A673 (cell line): ENCODE results near the gene SLC25A13. TPM values are rescaled to one million over a fixed set of nuclear protein-coding genes. Genes with fewer than 3 reads are reported as not detected.

ENCODE experiments used
- BruUV-seq: library from RNA; stranded (reverse); fragments of 400-500 nt; replicated peaks from 2 replicates; lab custom pipeline; 2021; lab: Mats Ljungman, UMichigan
- CTCF ChIA-PET: fragments of 300-600 bp; sonication (Branson Sonifier 250); formaldehyde crosslinking; loops from one replicate; lab custom pipeline; 2022; ENCODE audit warnings: antibody characterized with exemption; lab: Charles Lee
- POLR2A ChIA-PET: fragments of 300-600 bp; sonication (Branson Sonifier 250); formaldehyde crosslinking; loops from one replicate; lab custom pipeline; 2022; ENCODE audit warnings: antibody characterized with exemption; ENCODE audit not compliant: low non-redundant PET; lab: Charles Lee
- DNase-seq: peaks from one replicate; pipeline ENCODE4 v3.0.0-alpha.2; 2015; ENCODE audit warnings: low spot score
- H3K27ac ChIP-seq: fragments of 200-600 bp; sonication (generic); 2 replicates; pipeline ENCODE4 v1.5.1; 2016; ENCODE audit warnings: mixed run types, low read depth, mild to moderate bottlenecking, mixed read lengths, antibody characterized with exemption, low read length; ENCODE audit not compliant: poor library complexity, severe bottlenecking
- H3K27me3 ChIP-seq: fragments of 200-600 bp; sonication (generic); replicated peaks from 2 replicates; pipeline ENCODE4 v1.6.1; 2017; ENCODE audit warnings: mixed run types, low read depth, mild to moderate bottlenecking, mixed read lengths, antibody characterized with exemption, low read length; ENCODE audit not compliant: insufficient read depth, poor library complexity
- H3K36me3 ChIP-seq: fragments of 200-600 bp; sonication (generic); 2 replicates; pipeline ENCODE4 v1.6.1; 2016; ENCODE audit warnings: mixed run types, mild to moderate bottlenecking, mixed read lengths, antibody characterized with exemption, low read length; ENCODE audit not compliant: insufficient read depth, poor library complexity, severe bottlenecking
- H3K4me1 ChIP-seq: fragments of 200-600 bp; sonication (generic); 2 replicates; pipeline ENCODE4 v1.6.1; 2017; ENCODE audit warnings: mixed run types, mild to moderate bottlenecking, mixed read lengths, antibody characterized with exemption, low read length; ENCODE audit not compliant: insufficient read depth, poor library complexity, severe bottlenecking
- H3K4me3 ChIP-seq: fragments of 200-600 bp; sonication (generic); 2 replicates; pipeline ENCODE4 v1.5.1; 2016; ENCODE audit warnings: low read depth, mixed run types, mild to moderate bottlenecking, mixed read lengths, low read length; ENCODE audit not compliant: poor library complexity, severe bottlenecking
- H3K9me3 ChIP-seq: fragments of 200-600 bp; sonication (generic); 2 replicates; pipeline ENCODE4 v1.6.1; 2016; ENCODE audit warnings: mixed run types, low read depth, mild to moderate bottlenecking, mixed read lengths, antibody characterized with exemption, low read length; ENCODE audit not compliant: poor library complexity, severe bottlenecking
- EZH2 ChIP-seq: fragments of 200-600 bp; sonication (generic); IDR thresholded peaks from 2 replicates; pipeline ENCODE4 v1.6.1; 2017; ENCODE audit warnings: borderline replicate concordance, low read depth, mild to moderate bottlenecking, mixed read lengths, antibody characterized with exemption, low read length; ENCODE audit not compliant: poor library complexity, severe bottlenecking
- intact Hi-C: fragments of 100-400 bp; cut with micrococcal nuclease; formaldehyde crosslinking; loops from one replicate; pipeline ENCODE4 v1.10.0; 2022; ENCODE audit not compliant: unreplicated experiment
- total RNA-seq: library from RNA; stranded (reverse); gene quantifications from 2 replicates; pipeline ENCODE4 v1.2.3, GENCODE V29; 2021
- TF ChIP-seq, protein P1 (sequence below): fragments of 300-800, 200-600 bp; sonication (generic); conservative IDR thresholded peaks from 2 replicates; pipeline ENCODE4 v1.5.1; 2017; ENCODE audit warnings: low read depth, mild to moderate bottlenecking, antibody characterized with exemption, low read length, moderate library complexity, mixed read lengths

Gene SLC25A13
- total RNA-seq, 1 experiment from 2014 or later: 22.7 TPM

DNA sequence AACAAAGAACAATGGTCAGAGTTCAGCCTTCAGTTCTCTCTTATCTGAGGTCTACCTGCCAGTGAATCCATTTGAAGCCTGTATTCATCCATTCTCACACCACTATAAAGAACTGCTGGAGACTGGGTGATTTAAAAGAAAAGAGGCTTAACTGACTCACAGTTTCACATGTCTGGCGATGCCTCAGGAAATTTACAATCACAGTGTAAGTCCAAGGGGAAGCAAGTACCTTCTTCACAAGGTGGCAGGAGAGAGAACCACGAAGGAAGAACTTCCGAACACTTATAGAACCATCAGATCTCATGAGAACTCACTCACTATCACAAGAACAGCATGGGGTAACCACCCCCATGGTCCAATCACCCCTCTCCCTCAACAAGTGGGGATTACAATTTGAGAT, 33.0 kb upstream of the SLC25A13 start:
- Histone ChIP-seq H3K27me3 (peaks cover 4% of the 10 kb centered on the region), H3K36me3 (no peaks in the 10 kb centered on the region), H3K27ac (no peak overlapping the region), H3K4me1 (no peaks in the 10 kb centered on the region), H3K4me3 (no peak overlapping the region), H3K9me3 (no peaks in the 10 kb centered on the region)
- TF ChIP-seq EZH2: no peak
- TF ChIP-seq, protein P1, sequence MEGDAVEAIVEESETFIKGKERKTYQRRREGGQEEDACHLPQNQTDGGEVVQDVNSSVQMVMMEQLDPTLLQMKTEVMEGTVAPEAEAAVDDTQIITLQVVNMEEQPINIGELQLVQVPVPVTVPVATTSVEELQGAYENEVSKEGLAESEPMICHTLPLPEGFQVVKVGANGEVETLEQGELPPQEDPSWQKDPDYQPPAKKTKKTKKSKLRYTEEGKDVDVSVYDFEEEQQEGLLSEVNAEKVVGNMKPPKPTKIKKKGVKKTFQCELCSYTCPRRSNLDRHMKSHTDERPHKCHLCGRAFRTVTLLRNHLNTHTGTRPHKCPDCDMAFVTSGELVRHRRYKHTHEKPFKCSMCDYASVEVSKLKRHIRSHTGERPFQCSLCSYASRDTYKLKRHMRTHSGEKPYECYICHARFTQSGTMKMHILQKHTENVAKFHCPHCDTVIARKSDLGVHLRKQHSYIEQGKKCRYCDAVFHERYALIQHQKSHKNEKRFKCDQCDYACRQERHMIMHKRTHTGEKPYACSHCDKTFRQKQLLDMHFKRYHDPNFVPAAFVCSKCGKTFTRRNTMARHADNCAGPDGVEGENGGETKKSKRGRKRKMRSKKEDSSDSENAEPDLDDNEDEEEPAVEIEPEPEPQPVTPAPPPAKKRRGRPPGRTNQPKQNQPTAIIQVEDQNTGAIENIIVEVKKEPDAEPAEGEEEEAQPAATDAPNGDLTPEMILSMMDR: no peak
- CTCF ChIA-PET: no interaction called here
- intact Hi-C loops: no loop called here
- no TSS peak for BruUV-seq
- no peak for DNase-seq
- POLR2A ChIA-PET: no interaction called here

DNA sequence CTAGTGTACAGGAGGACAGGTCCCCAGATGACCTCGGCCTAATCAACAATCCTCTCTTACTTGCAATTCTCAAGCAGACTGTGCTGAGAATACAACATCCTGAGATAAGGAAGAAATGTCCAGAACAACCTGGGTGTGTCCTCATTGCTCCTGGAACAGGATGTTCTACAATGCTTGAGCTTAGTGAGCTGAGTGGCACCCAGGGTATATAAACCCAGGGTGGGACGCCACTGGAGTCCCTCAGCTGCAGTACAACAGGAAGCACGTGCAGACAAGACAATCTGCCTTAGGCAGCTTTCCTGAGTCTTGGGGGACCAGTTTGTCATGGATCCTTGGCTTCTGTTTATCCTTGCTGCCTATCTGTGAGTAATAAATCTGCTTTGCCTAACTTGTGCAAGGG, 27.7 kb upstream of the SLC25A13 start:
- DNase-seq: no peak
- Histone ChIP-seq H3K4me3 (no peak overlapping the region), H3K36me3 (no peaks in the 10 kb centered on the region), H3K4me1 (no peaks in the 10 kb centered on the region), H3K27me3 (peaks cover 4% of the 10 kb centered on the region), H3K27ac (no peak overlapping the region), H3K9me3 (no peaks in the 10 kb centered on the region)
- POLR2A ChIA-PET: no interaction called here
- no peak for TF ChIP-seq EZH2
- TF ChIP-seq, protein P1: no peak
- intact Hi-C loops: no loop called here
- no TSS peak for BruUV-seq
- CTCF ChIA-PET: no interaction called here

DNA sequence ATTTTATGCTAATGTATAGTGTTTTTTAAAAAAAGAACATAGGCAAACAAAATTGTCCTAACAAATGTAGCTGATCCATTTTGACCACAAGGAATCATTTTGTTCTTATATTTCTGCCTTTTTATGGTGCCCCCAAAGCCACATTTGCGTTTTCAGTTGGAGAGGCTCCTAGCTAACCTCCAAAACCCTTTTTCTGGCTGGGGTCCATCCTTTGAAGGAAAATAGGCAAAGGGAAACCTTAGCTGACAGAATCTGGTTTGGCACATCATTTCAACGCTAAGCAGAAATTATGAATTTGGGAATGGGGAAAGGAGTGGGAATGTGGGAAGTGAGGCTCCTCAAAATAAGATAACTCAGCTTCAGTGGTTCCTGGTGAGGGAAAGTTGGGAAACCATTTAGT, 25.6 kb upstream of the SLC25A13 start:
- no TSS peak for BruUV-seq

More for the DNA sequence above, 25.6 kb upstream of the SLC25A13 start:
- Histone ChIP-seq H3K9me3 (no peaks in the 10 kb centered on the region), H3K27ac (no peak overlapping the region), H3K36me3 (no peaks in the 10 kb centered on the region), H3K4me3 (no peak overlapping the region), H3K27me3 (peaks cover under 1% of the 10 kb centered on the region), H3K4me1 (no peaks in the 10 kb centered on the region)
- no peak for TF ChIP-seq EZH2
- TF ChIP-seq, protein P1: no peak
- ChIA-PET CTCF (interaction anchor here (0.5 kb wide), 1 partner anchor 270 kb away, joined by 11 read pairs; no protein-coding TSS in a partner anchor), POLR2A (no interaction called here)
- intact Hi-C loops: no loop called here
- DNase-seq: no peak
